Astrocyte (in vitro differentiated cells and primary cell): Measurements from ENCODE around the gene IFNGR2. TPM values are rescaled to one million over a fixed set of nuclear protein-coding genes. Genes with fewer than 3 reads are reported as not detected.

Source experiments
- DNase-seq: peaks from one replicate; pipeline ENCODE4 v3.0.0-alpha.2; 2010; ENCODE audit warnings: low read depth
- FAIRE-seq: peaks from 2 replicates; lab custom pipeline; 2011; peaks lifted over from hg19 to GRCh38; lab: Jason Lieb, UNC
- H2AFZ ChIP-seq: 2 replicates; pipeline ENCODE4 v1.6.0; 2012; ENCODE audit warnings: low read depth, low read length, inconsistent platforms
- H3K27ac ChIP-seq: 2 replicates; pipeline ENCODE4 v1.5.1; 2011; ENCODE audit warnings: low read depth, low read length, inconsistent platforms
- H3K27me3 ChIP-seq: 2 replicates; pipeline ENCODE4 v1.6.0; 2011; ENCODE audit warnings: low read length, inconsistent platforms; ENCODE audit not compliant: insufficient read depth
- H3K36me3 ChIP-seq: 2 replicates; pipeline ENCODE4 v1.5.1; 2011; ENCODE audit warnings: low read length, inconsistent platforms; ENCODE audit not compliant: insufficient read depth
- H3K4me1 ChIP-seq: 2 replicates; pipeline ENCODE4 v1.5.1; 2011; ENCODE audit warnings: low read length, inconsistent platforms; ENCODE audit not compliant: insufficient read depth
- H3K4me2 ChIP-seq: 2 replicates; pipeline ENCODE4 v1.6.0; 2012; ENCODE audit warnings: low read length, inconsistent platforms
- H3K4me3 ChIP-seq: 2 replicates; pipeline ENCODE4 v1.5.1; 2011; ENCODE audit warnings: low read depth, mild to moderate bottlenecking, low read length, inconsistent platforms; ENCODE audit not compliant: insufficient read depth
- H3K79me2 ChIP-seq: 2 replicates; pipeline ENCODE4 v1.6.0; 2012; ENCODE audit warnings: mild to moderate bottlenecking, low read length, inconsistent platforms; ENCODE audit not compliant: insufficient read depth
- H3K9ac ChIP-seq: 2 replicates; pipeline ENCODE4 v1.6.0; 2012; ENCODE audit warnings: mild to moderate bottlenecking, low read length, inconsistent platforms
- H3K9me3 ChIP-seq: 2 replicates; pipeline ENCODE4 v1.5.1; 2012; ENCODE audit warnings: low read depth, mild to moderate bottlenecking, low read length, inconsistent platforms; ENCODE audit not compliant: insufficient read depth
- H4K20me1 ChIP-seq: 2 replicates; pipeline ENCODE4 v1.6.0; 2012; ENCODE audit warnings: low read length, inconsistent platforms; ENCODE audit not compliant: insufficient read depth
- H3K27ac Mint-ChIP-seq: one replicate; pipeline ENCODE4 v1.8.0; 2021; ENCODE audit warnings: mild to moderate bottlenecking, mixed read lengths; ENCODE audit not compliant: unreplicated experiment
- H3K27me3 Mint-ChIP-seq: one replicate; pipeline ENCODE4 v1.8.0; 2021; ENCODE audit warnings: low read depth, mixed read lengths; ENCODE audit not compliant: unreplicated experiment
- H3K36me3 Mint-ChIP-seq: one replicate; pipeline ENCODE4 v1.8.0; 2021; ENCODE audit warnings: low read depth, mixed read lengths; ENCODE audit not compliant: unreplicated experiment
- H3K4me1 Mint-ChIP-seq: one replicate; pipeline ENCODE4 v1.8.0; 2021; ENCODE audit warnings: low read depth, mixed read lengths; ENCODE audit not compliant: unreplicated experiment
- H3K4me3 Mint-ChIP-seq: one replicate; pipeline ENCODE4 v1.8.0; 2021; ENCODE audit warnings: mild to moderate bottlenecking, moderate library complexity, mixed read lengths; ENCODE audit not compliant: unreplicated experiment
- H3K9me3 Mint-ChIP-seq: one replicate; pipeline ENCODE4 v1.8.0; 2021; ENCODE audit warnings: mild to moderate bottlenecking, mixed read lengths; ENCODE audit not compliant: unreplicated experiment
- EZH2 ChIP-seq: IDR thresholded peaks from 2 replicates; pipeline ENCODE4 v1.6.1; 2012; ENCODE audit warnings: mild to moderate bottlenecking, low read length, inconsistent platforms; ENCODE audit not compliant: insufficient read depth
- total RNA-seq: library from RNA; stranded (reverse); gene quantifications from 2 replicates; pipeline ENCODE4 v1.2.1, GENCODE V29; 2021
- TF ChIP-seq, protein P1 (sequence below): IDR thresholded peaks from 2 replicates; pipeline ENCODE4 v1.5.1; 2011; ENCODE audit warnings: low read depth, mild to moderate bottlenecking, inconsistent platforms, low read length, moderate library complexity; ENCODE audit not compliant: insufficient read depth

The IFNGR2 gene
- total RNA-seq, 1 donor from 2014 or later: 58.9 TPM

GRCh38 chr21:33437140-33437539, 33.9 kb downstream of the IFNGR2 start:
- peaks cover 20% of the 10 kb centered on the region for H3K4me1 ChIP-seq
- no peak overlapping the region for H3K27ac ChIP-seq
- DNase-seq (no peak), FAIRE-seq (no peak)
- H3K27me3 Mint-ChIP-seq: no peaks in the 10 kb centered on the region
- H3K9me3 ChIP-seq: no peaks in the 10 kb centered on the region
- no peak overlapping the region for H3K27ac Mint-ChIP-seq
- peaks cover 22% of the 10 kb centered on the region for H3K4me1 Mint-ChIP-seq
- no peak overlapping the region for H3K4me3 Mint-ChIP-seq
- no peaks in the 10 kb centered on the region for H3K27me3 ChIP-seq
- no peak overlapping the region for H2AFZ ChIP-seq
- H4K20me1 ChIP-seq: peaks cover 24% of the 10 kb centered on the region
- no peaks in the 10 kb centered on the region for H3K9me3 Mint-ChIP-seq
- peaks cover 13% of the 10 kb centered on the region for H3K36me3 Mint-ChIP-seq
- H3K79me2 ChIP-seq: no peaks in the 10 kb centered on the region
- H3K4me3 ChIP-seq: no peak overlapping the region
- no peak overlapping the region for H3K9ac ChIP-seq
- no peak for TF ChIP-seq EZH2
- TF ChIP-seq, protein P1, sequence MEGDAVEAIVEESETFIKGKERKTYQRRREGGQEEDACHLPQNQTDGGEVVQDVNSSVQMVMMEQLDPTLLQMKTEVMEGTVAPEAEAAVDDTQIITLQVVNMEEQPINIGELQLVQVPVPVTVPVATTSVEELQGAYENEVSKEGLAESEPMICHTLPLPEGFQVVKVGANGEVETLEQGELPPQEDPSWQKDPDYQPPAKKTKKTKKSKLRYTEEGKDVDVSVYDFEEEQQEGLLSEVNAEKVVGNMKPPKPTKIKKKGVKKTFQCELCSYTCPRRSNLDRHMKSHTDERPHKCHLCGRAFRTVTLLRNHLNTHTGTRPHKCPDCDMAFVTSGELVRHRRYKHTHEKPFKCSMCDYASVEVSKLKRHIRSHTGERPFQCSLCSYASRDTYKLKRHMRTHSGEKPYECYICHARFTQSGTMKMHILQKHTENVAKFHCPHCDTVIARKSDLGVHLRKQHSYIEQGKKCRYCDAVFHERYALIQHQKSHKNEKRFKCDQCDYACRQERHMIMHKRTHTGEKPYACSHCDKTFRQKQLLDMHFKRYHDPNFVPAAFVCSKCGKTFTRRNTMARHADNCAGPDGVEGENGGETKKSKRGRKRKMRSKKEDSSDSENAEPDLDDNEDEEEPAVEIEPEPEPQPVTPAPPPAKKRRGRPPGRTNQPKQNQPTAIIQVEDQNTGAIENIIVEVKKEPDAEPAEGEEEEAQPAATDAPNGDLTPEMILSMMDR: no peak
- peaks cover 34% of the 10 kb centered on the region for H3K36me3 ChIP-seq
- H3K4me2 ChIP-seq: no peak overlapping the region

DNA sequence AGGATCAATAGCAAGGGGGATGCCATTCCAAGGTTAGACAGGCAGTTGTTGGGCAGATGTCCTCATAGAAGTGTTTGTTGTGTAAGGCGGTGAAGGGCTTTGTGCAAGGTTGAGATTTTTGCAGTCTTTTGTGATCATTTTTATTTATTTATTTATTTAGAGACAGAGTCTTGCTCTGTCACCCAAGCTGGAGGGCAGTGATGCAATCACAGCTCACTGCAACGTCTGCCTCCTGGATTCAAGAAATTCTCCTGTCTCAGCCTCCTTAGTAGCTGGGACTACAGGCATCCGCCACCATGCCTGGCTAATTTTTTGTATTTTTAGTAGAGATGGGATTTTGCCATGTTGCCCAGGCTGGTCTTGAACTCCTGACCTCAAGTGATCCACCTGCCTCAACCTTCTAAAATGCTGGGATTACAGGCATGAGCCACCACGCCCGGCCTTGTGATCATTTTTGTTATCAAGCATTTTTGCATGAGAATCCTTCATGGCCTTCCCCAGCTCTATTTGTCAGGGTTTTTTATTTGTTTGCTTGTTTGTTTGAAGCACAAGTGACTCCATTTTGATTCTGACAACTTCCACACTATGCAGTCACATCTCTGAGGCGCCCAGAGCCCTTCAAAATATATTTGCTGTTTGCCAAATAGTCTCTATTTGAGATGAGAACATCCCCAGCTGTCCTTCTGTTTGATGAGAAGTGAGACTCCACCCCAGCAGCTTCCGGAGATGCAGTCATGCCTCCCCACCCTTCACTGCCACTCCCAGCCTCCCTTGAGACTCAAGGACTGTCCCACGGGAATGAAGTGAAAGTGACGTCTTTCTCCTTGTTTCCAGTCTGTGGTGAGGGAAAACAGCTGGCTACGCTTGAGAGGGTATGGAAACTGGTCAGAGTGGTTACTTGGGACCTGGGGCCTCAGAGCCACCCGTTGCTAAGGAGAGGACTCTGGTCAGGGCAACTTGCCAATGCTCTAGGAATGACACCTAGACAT, 38.6 kb downstream of the IFNGR2 start:
- H3K79me2 ChIP-seq: no peaks in the 10 kb centered on the region
- H2AFZ ChIP-seq: no peak overlapping the region
- peaks cover 5% of the 10 kb centered on the region for H3K4me1 ChIP-seq
- Mint-ChIP-seq H3K4me1 (peaks cover 8% of the 10 kb centered on the region), H3K9me3 (no peaks in the 10 kb centered on the region), H3K27ac (no peak overlapping the region), H3K36me3 (peaks cover 5% of the 10 kb centered on the region), H3K4me3 (no peak overlapping the region), H3K27me3 (no peaks in the 10 kb centered on the region)
- H3K27ac ChIP-seq: peak overlapping the region; percentile 40
- H3K4me3 ChIP-seq: no peak overlapping the region
- H3K4me2 ChIP-seq: peak overlapping the region; percentile 7
- DNase-seq: peak; percentile 76
- TF ChIP-seq, protein P1: no peak
- no peak for TF ChIP-seq EZH2
- H3K9me3 ChIP-seq: no peaks in the 10 kb centered on the region
- H4K20me1 ChIP-seq: peaks cover 7% of the 10 kb centered on the region
- no peak for FAIRE-seq
- H3K36me3 ChIP-seq: peaks cover 18% of the 10 kb centered on the region
- peak overlapping the region; percentile 35 for H3K9ac ChIP-seq
- H3K27me3 ChIP-seq: no peaks in the 10 kb centered on the region
